NCI-H1417 (cell line): Measurements from ENCODE around the gene SNRNP27.
"Not testable (repeated sequence)": the region's sequence is repeated elsewhere in the genome, so short reads cannot be mapped to it uniquely, and the experiment has no call there.

Experiments used
- DNase-seq, 3 experiments: peaks; one replicate each; lab custom pipeline; 2025; lab: John Stamatoyannopoulos, UW

SNRNP27 gene

GRCh38 chr2:69946351-69947324 is 52.9 kb downstream of the SNRNP27 start:
- no peak for DNase-seq

GRCh38 chr2:69947325-69947931 is 53.7 kb downstream of the SNRNP27 start:
- DNase-seq, result no peak

DNA sequence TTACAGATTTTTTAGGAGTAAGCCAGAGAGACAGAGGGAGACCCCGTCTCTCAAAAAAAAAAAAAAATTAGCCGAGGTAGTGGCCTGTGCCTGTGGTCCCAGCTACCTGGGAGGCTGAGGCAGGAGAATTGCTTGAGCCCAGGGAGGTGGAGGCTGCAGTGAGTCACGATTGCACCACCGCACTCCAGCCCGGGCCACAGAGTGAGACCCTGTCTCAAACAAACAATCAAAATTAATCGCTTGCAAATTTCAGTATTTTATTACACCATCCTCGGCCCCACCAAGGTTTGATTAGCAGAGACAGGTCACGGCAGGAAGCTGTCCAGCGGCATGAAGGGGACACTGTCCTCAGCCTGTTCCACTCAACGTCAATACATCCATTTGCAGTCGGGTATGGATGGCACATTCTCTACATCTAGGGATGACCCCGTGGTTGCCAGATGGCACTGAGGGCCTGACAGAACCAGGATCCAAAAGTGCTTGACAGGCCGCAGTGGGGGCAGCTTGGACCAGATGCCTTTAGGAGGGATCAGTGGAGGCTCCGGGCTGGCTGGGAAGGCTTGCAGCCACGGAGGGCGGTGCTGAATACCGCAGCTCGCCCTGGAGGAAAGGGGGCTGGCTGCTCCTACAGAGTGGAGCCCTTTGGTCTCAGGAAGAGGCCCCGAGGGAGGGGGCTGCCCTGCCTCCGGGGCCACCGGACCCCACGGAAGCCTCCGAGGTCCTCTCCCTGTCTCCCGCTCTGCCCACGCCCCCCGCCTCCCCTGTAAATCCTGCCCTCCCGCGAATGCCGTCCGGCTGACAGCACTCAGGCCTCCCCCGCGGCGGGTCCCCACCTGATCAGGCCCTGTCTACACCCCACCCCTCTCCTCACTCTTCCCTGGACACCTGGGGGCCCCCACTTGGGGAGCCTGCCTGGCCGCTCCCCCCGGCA is 54.5 kb downstream of the SNRNP27 start:
- DNase-seq, result no peak

GRCh38 chr2:69948963-69949645 is 55.3 kb downstream of the SNRNP27 start:
- no peak for DNase-seq

GRCh38 chr2:69950241-69950640 is 56.5 kb downstream of the SNRNP27 start:
- DNase-seq, result no peak

DNA sequence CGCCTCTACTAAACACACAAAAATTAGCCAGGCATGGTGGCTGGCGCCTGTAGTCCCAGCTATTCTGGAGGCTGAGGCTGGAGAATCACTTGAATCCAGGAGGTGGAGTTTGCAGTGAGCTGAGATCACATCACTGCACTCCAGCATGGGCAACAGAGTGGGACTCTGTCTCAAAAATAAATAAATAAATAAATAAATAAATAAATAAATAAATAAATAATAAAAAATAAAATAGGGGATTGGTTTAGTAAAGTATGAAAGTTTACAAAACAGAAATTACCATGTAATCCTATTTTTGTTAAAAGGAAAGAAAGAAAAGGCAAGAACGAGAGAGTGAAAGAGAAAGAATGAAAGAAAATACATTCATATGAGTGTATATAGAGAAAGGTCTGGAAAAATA is 56.9 kb downstream of the SNRNP27 start:
- not testable (repeated sequence) for DNase-seq

- no peak for DNase-seq
These were observed 58.8 kb downstream of the SNRNP27 start for GRCh38 chr2:69952336-69953115.

- no peak for DNase-seq
These were observed 60.3 kb downstream of the SNRNP27 start for GRCh38 chr2:69954084-69954483.
